EH (cell line): ENCODE measurements around the gene AP2S1.
"Not testable (repeated sequence)": the region's sequence is repeated elsewhere in the genome, so short reads cannot be mapped to it uniquely, and the experiment has no call there.

Experiments
- DNase-seq: peaks from one replicate; pipeline ENCODE4 v3.0.0-alpha.2; 2015; ENCODE audit warnings: low read depth

The AP2S1 gene

DNA sequence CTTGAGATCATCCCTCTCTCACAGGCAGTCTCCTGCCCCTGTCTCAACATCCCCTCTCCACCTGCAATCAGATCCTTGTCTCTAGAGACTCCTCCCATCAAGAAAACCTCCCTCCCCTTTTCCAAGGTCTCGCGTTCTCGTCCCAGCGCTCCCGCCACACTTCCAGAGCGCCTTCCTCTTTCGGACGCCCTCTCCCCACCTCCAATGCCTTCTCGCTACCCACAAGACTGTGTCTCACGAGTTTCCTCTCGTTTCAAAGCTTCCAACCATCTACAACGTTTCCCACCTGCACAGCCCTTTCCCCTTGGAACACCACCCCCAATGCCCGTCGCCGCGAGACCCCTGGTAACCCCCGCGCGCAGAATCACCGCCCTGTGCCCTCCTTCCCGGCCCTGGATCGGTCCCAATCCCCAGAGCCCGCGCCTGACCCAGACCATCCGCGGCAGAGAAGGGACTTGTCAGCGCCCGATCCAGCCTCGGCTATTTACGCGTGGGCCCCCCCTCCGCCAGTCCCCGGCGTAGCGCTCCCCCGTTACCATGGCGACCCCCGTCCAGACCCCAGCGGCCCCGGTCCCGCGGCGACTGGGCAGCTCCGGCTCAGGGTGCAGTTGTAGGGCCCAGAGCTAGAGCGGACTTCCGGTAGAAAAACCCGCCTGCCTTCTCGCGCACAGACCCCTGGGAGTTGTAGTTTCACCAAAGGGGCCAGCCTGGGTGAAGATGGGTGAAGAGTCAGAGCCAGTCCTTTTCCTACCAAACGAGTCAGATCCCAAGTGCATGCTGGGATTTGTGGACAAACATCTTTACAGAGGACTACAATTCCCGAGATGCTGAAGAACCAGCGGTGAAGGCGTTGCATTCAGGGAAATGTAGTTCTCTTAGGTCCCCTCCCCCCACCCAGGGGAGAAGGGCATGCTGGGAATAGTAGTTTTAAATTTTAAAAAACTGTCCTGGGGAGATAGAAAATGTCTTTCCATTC, at the start of gene AP2S1:
Gene AP2S1, minus strand, starts transcription at position 619 of the 976 bp plus-strand sequence. Its CDS starts 80 bp downstream, at position 539.
- peak; percentile 100 for DNase-seq

GRCh38 chr19:46900341-46900740, 49.7 kb upstream of the AP2S1 start:
- no peak for DNase-seq

DNA sequence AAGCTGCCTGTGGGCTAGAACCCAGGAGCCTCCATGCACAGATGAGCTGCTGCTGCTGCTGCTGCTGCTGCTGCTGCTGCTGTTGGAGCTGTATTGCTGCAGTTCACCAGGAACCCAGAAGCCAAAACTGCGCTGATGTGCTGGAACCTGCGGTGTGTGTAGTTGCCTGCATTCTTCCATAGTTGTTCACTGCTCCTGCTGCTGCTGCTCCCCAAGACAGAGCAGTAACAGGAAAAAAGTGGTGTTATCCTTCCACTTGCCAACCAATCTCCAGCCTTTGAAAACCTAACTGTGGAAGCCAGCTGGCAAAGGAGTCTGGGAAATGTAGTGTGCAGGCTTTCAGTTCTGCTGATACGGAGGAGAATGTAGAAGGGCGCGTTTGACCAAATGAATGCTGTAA, 48.1 kb upstream of the AP2S1 start:
- DNase-seq, result peak; percentile 60

- DNase-seq, result no peak
These were observed 45.6 kb upstream of the AP2S1 start for GRCh38 chr19:46896076-46896794.

DNA sequence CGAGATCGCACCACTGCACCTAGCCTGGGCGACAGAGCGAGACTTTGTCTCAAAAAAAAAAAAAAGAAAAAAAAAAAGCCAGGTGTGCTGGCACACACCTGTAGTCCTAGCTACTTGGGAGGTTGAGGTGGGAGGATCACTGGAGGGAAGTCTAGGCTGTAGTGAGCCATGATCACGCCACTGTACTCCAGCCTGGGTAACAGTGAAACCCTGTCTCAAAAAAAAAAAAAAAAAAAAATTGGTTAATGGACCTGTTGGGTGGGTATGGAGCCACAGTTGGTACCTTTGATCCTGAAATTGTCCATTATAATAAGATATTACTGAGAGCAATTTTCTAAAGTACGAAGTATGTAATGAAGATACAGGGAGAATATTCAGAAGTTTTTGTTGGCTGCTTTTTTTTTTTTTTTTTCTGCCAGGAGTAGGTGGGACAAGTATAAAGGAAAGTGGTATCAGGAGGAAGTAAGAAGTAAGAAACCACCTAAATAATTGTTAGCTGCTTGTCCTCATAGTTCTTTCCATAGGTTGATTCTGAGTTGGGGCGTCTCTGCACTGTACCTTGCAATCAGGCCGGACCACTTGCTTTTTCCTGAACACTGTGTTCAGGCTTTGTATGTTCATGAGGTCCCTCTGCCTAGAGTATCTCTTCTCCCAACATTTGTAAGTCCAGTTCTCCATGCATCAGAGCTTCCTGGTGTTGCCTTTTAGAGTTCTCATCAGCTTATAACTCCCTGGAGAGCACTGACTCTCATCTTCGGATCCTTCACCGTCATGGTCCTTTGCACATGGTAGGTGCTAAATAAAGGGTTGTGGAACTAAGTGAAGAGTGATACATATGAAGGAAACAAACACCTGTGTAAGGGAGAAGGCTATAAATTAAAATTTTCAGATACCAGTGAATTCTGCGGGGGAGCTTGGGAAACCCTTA, 41.9 kb upstream of the AP2S1 start:
- no peak for DNase-seq

DNA sequence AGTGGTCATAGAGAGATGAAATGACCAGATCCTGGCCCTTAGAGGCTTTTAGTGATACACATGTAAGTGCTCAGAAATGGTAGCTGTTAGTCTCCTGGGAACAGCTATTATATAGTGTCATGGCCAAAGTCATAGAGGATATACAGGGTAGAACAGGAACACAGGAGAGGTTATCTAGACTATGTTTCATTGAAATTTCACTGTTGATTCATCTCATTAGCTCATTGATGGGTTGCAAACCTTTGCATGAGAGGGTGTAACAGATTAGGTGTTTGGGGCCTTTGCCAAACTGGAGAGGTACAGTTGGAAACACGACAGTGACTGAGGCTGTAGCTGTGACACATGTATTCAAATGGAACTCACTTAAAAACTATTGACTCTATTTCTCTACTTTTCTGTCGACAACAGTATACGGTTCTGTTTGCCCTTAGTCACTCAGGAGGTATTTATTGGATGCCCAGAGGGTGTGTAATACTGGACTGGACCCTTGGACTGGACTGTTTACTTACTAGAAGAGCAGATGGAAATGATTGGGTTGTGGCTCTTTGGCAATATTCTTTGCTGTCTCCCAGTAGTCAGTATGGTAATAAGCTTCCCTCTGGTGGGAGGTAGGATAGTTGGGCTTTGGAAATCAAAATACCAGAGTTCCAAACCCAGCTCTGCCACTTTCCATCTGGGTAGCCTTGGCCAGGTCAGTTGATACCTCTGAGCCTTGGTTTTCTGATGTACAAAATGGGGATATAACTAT, 40.0 kb upstream of the AP2S1 start:
- peak; percentile 97 for DNase-seq

GRCh38 chr19:46887240-46887782, 36.7 kb upstream of the AP2S1 start:
- DNase-seq, result peak; percentile 37

DNA sequence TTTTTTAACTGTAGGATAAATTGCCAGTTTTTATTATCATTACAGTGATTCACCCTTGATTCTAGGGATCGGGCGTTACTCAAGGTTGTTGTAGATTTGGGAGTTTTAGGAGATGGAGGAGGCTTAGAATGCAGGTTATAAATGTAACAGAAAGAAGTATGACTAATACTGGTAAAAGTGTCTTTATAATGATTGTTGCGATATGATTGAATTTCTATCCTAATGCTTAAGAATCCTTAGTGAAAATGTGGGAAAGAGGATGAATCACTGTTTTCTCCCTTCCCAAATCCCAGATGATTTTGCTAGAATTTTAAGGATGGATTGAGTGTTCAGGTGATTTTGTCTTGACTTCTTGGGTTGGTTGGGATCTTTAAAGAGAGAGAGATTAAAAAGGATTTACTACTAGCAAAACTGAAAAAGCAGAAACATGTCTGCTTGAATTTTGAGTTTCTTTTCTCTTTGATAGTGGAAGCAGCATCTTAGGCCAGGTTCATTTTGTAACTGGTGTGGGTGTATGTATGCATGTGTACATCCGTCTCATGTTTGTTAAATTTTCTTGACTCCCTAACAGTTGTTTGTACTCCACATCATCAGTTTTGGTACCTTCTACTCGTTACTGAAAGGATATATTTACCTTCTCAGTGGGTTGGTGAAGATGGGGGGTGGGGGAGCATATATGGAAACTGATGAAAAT, 36.0 kb upstream of the AP2S1 start:
- peak; percentile 80 for DNase-seq

GRCh38 chr19:46885411-46885810, 34.8 kb upstream of the AP2S1 start:
- DNase-seq, result peak; percentile 47

- DNase-seq, result not testable (repeated sequence)
These were observed 32.1 kb upstream of the AP2S1 start for GRCh38 chr19:46882751-46883150.

- DNase-seq, result no peak
These were observed 31.4 kb upstream of the AP2S1 start for GRCh38 chr19:46882034-46882433.

DNA sequence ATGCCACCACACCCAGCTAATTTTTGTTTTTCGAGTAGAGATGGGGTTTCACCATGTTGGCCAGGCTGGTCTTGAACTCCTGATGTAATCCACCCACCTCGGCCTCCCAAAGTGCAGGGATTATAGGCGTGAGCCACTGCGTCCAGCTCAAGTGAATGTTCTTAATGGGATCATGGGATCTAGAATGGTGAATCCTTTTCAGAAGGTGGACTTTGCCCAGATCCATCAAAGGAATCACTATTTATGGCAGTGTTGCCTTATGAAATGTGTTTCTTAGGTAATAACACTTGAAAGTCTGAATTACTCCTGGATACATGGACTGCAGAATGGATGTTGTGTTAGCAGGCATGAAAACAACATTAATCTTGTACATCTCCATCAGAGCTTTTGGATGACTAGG, 30.4 kb upstream of the AP2S1 start:
- DNase-seq, result no peak

- peak; percentile 60 for DNase-seq
These were observed 29.8 kb upstream of the AP2S1 start for GRCh38 chr19:46880431-46880830.

- DNase-seq, result peak; percentile 94
These were observed 28.1 kb upstream of the AP2S1 start for GRCh38 chr19:46878613-46879375.

DNA sequence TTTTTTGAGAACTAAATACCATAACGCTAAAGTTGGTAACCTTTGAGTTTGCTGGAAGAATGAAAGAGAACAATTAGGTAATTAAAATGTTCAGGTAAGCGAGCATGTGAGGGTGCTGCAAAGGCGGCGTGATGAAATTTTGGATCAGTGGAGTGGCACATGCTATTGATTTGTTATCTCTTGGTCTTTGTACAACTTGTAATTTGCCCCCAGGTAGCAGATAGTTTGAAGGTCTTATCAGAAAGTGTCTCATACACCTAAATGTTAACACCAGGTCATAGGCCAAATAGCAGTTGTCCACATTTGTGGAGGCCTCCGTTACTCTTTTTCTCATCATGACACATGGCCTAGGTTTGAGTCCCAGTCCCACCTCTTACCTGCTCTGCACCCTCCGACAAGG, 25.0 kb upstream of the AP2S1 start:
- no peak for DNase-seq

DNA sequence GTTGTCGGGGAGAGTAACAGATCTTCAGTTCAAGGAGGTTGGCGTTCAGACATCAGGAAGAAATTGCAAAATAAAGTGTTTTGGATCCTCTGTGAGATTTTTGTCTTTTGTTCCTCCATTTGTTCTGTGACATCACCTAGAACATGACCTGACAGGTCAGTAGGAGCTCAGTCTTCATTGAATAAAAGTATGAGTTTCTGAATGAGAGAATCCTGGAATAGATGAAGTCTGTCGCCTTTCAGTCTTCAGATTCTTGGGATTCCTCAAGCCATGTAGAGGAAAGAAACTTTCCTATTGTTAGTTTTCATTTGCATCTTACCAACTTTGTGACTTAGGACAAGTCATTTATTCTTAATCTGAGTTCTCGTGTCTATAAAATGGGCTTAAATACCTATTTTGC, 24.6 kb upstream of the AP2S1 start:
- DNase-seq, result no peak

- DNase-seq, result no peak
These were observed 22.3 kb upstream of the AP2S1 start for GRCh38 chr19:46872967-46873366.

DNA sequence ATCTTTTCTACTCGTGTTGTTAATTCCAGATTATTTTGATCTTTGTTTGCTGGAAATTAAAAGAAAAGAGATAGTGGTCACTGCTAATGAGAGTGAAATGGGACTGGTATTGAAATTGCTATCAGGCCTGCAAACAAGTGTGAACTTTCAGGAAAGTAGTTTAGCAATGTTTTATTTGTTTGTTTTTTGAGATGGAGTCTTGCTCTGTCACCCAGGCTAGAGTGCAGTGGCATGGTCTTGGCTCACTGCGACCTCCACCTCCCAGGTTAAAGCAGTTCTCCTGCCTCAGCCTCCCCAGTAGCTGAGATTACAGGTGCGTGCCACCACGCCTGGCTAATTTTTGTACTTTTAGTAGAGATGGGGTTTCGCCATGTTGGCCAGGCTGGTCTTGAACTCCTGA, 20.5 kb upstream of the AP2S1 start:
- not testable (repeated sequence) for DNase-seq

DNA sequence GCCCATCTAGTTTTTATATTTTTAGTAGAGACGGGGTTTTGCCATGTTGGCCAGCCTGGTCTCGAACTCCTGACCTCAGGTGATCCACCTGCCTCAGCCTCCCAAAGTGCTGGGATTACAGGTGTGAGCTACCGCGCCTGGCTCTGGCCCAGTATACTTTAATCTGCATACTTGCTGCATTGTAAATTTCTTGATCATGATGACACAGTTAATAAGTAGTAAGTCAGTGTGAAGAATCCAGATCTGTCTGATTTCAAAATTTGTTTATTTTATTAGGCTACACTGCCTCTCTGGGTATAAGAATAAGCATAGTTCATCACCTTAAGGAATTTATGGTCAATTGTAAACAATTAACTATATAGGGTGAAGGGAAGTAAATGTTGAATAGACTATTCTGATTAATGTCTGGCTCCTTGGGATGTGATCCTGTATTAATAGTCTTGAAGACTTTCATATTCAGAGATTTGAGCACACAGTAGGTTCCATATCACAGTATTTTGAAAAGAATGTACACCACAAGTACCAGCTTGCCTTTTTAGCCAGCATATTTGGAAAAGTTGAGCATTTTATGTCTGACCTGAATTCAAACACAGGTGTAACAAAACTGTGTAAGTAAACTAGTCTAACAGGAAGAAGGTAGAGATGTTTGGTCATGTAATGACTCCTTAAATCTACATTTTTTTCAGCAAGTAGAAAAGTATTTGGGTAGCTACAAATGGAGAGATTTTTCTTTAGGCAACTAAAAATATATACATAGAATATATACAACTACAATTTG, 17.6 kb upstream of the AP2S1 start:
- DNase-seq, result no peak
